Activated naive CD8-positive, alpha-beta T cell (primary cell): Measurements from ENCODE around the gene UPF3A.
"Not testable (repeated sequence)": the region's sequence is repeated elsewhere in the genome, so short reads cannot be mapped to it uniquely, and the experiment has no call there.

Experiments used
- H3K27ac Mint-ChIP-seq: one replicate; pipeline ENCODE4 v1.8.0; 2021; ENCODE audit warnings: mixed read lengths
- H3K27me3 Mint-ChIP-seq: one replicate; pipeline ENCODE4 v1.8.0; 2021; ENCODE audit warnings: mixed read lengths
- H3K36me3 Mint-ChIP-seq: one replicate; pipeline ENCODE4 v1.8.0; 2021; ENCODE audit warnings: mixed read lengths
- H3K4me1 Mint-ChIP-seq: one replicate; pipeline ENCODE4 v1.8.0; 2021; ENCODE audit warnings: low read depth, mixed read lengths
- H3K4me3 Mint-ChIP-seq: one replicate; pipeline ENCODE4 v1.8.0; 2021; ENCODE audit warnings: mild to moderate bottlenecking, mixed read lengths
- H3K9me3 Mint-ChIP-seq: one replicate; pipeline ENCODE4 v1.8.0; 2021; ENCODE audit warnings: low read depth, mixed read lengths

Gene UPF3A, protein sequence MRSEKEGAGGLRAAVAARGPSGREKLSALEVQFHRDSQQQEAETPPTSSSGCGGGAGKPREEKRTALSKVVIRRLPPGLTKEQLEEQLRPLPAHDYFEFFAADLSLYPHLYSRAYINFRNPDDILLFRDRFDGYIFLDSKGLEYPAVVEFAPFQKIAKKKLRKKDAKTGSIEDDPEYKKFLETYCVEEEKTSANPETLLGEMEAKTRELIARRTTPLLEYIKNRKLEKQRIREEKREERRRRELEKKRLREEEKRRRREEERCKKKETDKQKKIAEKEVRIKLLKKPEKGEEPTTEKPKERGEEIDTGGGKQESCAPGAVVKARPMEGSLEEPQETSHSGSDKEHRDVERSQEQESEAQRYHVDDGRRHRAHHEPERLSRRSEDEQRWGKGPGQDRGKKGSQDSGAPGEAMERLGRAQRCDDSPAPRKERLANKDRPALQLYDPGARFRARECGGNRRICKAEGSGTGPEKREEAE

DNA sequence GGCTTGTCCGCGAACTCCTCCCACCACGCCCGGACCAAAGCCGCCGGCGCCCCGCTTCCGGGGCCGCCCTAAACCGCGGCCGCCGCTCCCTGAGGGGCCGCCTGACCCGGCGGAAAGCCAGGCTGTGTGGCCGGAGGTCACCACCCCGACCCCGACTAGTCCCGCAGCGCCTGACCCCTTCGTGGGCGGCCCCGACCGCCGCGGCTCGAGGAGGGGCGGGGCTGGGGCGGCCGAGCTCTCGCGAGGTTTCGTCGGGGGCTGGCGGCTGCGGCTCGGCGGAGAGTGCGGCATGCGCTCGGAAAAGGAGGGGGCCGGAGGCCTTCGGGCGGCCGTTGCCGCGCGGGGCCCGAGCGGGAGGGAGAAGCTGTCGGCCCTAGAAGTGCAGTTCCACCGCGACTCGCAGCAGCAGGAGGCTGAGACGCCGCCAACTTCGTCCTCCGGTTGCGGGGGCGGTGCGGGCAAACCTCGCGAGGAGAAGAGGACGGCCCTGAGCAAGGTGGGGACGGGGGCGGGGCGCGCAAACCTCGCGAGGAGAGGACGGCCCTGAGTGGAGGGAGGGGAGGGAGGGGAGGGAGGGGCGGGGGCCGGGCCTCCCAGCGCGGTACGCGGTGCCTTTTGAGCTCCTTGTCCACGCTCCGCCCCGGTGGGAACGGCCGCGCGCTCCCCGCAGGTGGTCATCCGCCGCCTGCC lies at the start of gene UPF3A:
TSS of gene UPF3A (plus strand) at position 251 of the 690 bp plus-strand sequence. CDS start at position 290, 39 bp downstream.
- Mint-ChIP-seq H3K9me3 (no peaks in the 10 kb centered on the region), H3K4me3 (peak within 1 kb of the TSS; percentile 92), H3K36me3 (peaks cover 9% of the 10 kb centered on the region), H3K27ac (peak within 1 kb of the TSS; percentile 91), H3K27me3 (no peaks in the 10 kb centered on the region), H3K4me1 (peaks cover 46% of the 10 kb centered on the region)

DNA sequence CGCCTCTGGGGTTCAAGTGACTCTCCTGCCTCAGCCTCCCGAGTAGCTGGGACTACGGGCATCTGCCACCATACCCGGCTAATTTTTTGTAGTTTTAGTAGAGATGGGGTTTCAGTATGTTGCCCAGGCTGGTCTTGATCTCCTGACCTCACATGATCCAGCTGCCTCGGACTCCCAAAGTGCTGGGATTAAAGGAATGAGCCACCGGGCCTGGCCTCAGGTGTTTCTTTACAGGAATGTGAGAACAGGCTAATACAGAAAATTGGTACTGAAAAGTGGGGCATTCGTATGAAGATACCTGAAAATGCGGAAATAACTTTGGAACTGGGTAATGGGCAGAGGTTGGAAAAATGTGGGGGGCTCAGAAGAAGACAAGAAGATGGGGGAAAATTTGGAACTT lies 49.5 kb upstream of the UPF3A start:
- H3K4me3 Mint-ChIP-seq: no peak overlapping the region

DNA sequence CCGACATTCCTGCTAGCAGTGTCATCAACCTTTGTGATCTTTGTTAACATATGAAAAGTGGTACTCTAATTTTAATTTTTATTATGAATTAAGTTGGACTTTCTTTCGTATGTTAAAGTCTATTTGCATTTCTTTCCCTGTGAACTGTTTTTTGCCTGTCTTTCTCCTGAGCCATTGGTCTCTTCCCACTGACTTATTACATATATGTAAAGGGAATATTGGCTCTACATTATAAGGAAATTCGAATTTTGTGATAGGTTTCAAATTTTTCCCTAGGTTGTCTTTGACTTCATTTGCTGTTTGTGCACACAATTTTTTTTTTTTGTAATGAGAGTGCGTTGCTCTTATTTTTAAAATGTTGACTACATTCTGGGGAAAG lies 47.1 kb upstream of the UPF3A start:
- no peaks in the 10 kb centered on the region for H3K9me3 Mint-ChIP-seq
- H3K4me3 Mint-ChIP-seq: peak overlapping the region; percentile 95
- H3K36me3 Mint-ChIP-seq: peaks cover 8% of the 10 kb centered on the region
- peak overlapping the region; percentile 59 for H3K27ac Mint-ChIP-seq
- H3K4me1 Mint-ChIP-seq: peaks cover 31% of the 10 kb centered on the region
- H3K27me3 Mint-ChIP-seq: peaks cover 2% of the 10 kb centered on the region

More for the DNA sequence above, 49.5 kb upstream of the UPF3A start:
- Mint-ChIP-seq H3K27ac (peak overlapping the region; percentile 10), H3K27me3 (peaks cover 2% of the 10 kb centered on the region), H3K4me1 (peaks cover 33% of the 10 kb centered on the region), H3K9me3 (no peaks in the 10 kb centered on the region), H3K36me3 (peaks cover 2% of the 10 kb centered on the region)

DNA sequence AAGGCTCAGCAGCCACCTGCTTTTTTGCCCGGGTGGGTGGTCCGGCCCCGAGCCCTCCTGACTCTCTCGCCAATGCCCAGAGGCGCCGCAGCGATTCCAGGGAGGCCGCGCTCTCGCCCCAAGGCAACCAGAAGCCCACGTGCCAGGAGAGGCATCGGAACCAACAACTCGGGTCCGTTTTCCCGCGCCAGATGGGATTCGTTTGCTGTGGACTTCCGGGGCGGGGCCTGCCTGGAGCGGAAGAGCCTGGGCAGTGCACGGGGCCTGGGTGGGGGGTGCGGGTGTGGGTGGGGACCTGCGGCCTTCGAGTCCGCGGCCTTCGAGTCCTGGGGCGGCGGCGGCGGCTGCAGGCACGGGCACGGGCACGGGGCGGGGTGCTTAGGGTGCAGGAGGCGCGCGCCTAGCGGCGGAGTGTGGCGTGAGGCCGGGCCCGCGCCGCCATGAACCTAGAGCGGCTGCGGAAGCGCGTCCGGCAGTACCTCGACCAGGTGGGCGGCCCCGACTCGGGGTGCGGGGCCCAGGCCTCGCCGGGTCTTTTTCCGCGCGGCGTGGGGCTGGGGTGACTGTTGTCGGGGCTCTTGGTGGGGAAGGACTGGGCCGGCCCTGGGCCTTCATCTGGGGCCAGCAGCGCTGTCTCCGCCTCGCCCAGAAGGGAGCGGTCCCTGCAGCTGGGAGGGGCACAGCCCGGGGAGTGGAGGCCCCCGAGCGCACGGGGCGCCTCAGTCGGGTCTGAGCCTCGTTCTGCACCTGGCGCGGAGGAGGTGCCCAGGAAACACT lies 46.6 kb upstream of the UPF3A start, which contains the start of gene CDC16:
TSS of gene CDC16 (plus strand) at position 253 of the 777 bp plus-strand sequence. CDS start at position 441, 188 bp downstream.
- Mint-ChIP-seq H3K4me1 (peaks cover 33% of the 10 kb centered on the region), H3K9me3 (no peaks in the 10 kb centered on the region), H3K27me3 (peaks cover 2% of the 10 kb centered on the region), H3K27ac (peak within 1 kb of the TSS; percentile 74), H3K4me3 (peak within 1 kb of the TSS; percentile 95), H3K36me3 (peaks cover 11% of the 10 kb centered on the region)

DNA sequence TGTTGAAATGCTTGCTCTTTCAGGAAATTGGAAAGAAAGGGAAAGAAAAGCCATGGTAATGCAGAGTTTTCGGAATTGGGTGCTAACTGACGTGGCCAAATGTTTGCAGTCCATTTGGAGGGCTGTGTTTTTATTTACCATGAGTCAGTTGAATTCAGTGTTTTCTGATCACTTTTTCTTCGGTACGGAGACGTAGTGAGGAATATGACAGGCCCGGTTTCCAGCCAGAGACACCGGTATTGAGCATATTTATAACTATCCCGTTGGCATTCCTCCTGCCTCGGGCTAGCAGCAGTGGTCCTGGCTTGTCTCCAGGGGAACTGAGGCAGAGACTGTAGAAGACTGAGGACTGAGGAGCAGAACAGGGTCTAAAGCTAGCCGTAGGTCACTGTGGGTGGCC lies 45.7 kb upstream of the UPF3A start:
- Mint-ChIP-seq H3K27me3 (no peaks in the 10 kb centered on the region), H3K36me3 (peaks cover 11% of the 10 kb centered on the region), H3K9me3 (no peaks in the 10 kb centered on the region), H3K4me3 (peak overlapping the region; percentile 95), H3K27ac (peak overlapping the region; percentile 74), H3K4me1 (peaks cover 28% of the 10 kb centered on the region)

DNA sequence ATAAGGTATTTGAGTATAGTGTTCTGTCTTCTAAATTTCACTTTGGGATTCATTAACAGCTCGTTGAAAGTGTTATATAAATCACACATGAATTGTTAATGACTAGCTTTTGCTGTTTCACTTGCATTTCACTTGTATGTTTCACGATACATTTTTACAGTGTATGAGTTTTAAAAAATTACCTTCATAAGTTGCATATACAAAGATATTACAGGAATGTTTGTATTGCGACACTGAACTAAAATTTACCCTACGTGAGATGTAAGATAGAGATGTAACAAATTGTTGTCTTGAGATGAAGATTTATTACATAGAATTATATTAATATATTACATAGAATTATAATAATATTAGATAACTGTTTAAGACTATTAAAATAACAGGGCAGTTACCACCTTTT lies 45.2 kb upstream of the UPF3A start:
- H3K36me3 Mint-ChIP-seq: peaks cover 11% of the 10 kb centered on the region
- peak overlapping the region; percentile 76 for H3K27ac Mint-ChIP-seq
- peaks cover 28% of the 10 kb centered on the region for H3K4me1 Mint-ChIP-seq

DNA sequence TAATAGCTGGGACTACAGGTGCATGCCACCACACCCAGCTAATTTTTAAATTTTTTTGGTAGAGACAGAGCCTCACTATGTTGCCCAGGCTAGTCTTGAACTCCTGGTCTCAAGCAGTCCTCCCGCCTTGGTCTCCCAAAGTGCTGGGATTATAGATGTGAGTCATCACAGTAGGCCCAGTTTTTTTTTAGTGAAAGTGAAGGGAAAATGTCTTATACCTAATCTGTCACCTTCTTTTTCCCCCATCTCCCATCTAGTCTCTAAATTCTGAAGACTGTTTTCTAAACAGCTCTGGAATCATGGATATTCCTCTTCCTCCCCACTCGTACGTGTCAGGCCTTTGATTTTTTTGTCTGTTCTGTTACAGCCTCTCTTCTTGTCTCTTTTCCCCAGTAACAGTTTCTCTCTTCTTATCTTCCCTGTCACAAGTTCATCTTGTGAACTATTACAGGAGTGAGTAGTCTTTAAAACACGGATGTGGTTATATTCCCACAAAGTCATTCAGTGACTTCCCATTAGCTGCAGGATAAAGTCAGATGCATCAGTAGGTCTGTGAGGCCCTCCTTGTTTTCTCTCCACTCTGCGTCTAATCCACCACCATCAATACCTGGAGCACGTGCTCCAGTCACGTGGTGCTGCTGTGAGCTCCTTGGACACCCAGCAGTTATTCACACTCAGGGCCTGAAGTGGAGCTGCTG lies 43.8 kb upstream of the UPF3A start:
- peak overlapping the region; percentile 64 for H3K27ac Mint-ChIP-seq
- peak overlapping the region; percentile 61 for H3K4me3 Mint-ChIP-seq
- no peaks in the 10 kb centered on the region for H3K27me3 Mint-ChIP-seq
- no peaks in the 10 kb centered on the region for H3K9me3 Mint-ChIP-seq
- peaks cover 34% of the 10 kb centered on the region for H3K4me1 Mint-ChIP-seq
- H3K36me3 Mint-ChIP-seq: peaks cover 13% of the 10 kb centered on the region

More for the DNA sequence above, 45.2 kb upstream of the UPF3A start:
- Mint-ChIP-seq H3K4me3 (peak overlapping the region; percentile 95), H3K27me3 (no peaks in the 10 kb centered on the region), H3K9me3 (no peaks in the 10 kb centered on the region)

DNA sequence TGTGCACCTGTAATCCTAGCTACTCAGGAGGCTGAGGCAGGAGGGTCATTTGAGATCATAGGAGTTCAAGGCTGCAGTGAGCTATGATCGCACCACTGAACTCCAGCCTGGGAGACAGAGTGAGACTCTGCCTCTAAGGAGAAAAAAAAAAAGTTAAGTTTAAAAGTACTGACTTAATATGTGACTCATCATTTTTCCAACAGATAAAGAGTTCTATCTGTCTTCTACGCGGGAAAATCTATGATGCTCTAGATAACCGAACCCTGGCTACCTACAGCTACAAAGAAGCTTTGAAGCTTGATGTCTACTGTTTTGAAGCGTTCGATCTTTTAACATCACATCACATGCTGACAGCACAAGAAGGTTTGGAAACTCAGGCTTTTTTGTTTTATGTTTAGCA lies 39.5 kb upstream of the UPF3A start:
- Mint-ChIP-seq H3K4me1 (peaks cover 19% of the 10 kb centered on the region), H3K27me3 (no peaks in the 10 kb centered on the region), H3K36me3 (peaks cover 21% of the 10 kb centered on the region), H3K9me3 (no peaks in the 10 kb centered on the region), H3K4me3 (no peak overlapping the region), H3K27ac (no peak overlapping the region)

DNA sequence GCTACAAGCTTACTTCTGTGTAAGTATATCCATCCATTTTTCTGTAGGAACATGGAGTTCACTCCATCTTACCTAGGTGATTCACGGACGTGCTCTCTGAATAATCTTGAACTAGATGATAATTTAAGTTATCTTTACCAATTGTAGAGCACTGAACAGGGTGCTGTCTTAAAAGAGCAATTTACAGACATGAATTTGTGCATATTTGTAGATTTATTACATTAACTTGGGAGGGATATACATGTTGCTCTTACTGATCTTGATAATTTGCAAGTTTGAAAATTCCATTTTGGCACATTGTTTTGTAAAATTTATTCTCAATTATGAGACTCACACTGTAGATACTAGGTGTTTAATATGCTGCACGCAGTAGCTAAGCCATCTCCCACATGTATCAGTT lies 37.4 kb upstream of the UPF3A start:
- Mint-ChIP-seq H3K27ac (no peak overlapping the region), H3K36me3 (peaks cover 17% of the 10 kb centered on the region), H3K27me3 (no peaks in the 10 kb centered on the region), H3K4me1 (peaks cover 11% of the 10 kb centered on the region), H3K9me3 (no peaks in the 10 kb centered on the region), H3K4me3 (no peak overlapping the region)

DNA sequence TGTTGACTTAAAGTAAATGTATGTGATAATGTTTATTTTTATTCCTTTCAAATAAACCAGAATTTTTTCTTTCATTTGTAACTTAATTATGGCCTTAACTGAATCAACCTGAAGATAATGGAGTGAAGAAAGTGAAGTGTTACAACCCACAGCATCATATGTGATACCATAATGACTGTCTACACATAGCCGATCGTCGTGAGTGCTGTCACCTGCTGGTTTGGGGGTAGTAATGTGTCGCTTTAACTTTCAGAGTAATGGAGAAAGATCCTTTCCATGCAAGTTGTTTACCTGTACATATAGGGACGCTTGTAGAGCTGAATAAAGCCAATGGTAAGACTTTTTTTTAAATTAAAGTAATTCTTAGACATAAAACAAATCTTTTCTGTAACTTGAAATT lies 36.8 kb upstream of the UPF3A start:
- Mint-ChIP-seq H3K27me3 (no peaks in the 10 kb centered on the region), H3K27ac (no peak overlapping the region), H3K4me1 (peaks cover 10% of the 10 kb centered on the region), H3K9me3 (no peaks in the 10 kb centered on the region), H3K36me3 (peaks cover 15% of the 10 kb centered on the region), H3K4me3 (no peak overlapping the region)

DNA sequence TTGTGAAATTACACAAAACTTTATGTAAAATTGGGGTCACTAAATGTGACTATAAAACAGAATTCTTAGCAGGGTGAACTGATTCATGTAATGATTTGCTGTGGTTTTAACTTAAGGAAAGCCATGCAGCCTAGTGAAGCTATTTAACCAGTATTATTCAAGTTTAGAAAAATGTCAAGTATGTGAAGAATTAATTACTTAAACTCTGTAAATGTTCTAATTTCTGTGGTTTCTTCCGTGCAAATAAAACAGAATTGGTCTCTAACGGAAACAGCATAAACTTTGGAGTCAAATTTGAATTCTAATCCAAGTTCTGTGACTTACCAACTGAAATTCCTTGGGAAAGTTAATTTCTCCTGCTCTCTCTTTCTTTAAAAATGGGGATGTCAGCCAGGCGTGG lies 33.4 kb upstream of the UPF3A start:
- no peaks in the 10 kb centered on the region for H3K27me3 Mint-ChIP-seq
- H3K36me3 Mint-ChIP-seq: peaks cover 12% of the 10 kb centered on the region
- H3K4me3 Mint-ChIP-seq: no peak overlapping the region
- no peak overlapping the region for H3K27ac Mint-ChIP-seq
- H3K4me1 Mint-ChIP-seq: peaks cover 4% of the 10 kb centered on the region
- no peaks in the 10 kb centered on the region for H3K9me3 Mint-ChIP-seq

DNA sequence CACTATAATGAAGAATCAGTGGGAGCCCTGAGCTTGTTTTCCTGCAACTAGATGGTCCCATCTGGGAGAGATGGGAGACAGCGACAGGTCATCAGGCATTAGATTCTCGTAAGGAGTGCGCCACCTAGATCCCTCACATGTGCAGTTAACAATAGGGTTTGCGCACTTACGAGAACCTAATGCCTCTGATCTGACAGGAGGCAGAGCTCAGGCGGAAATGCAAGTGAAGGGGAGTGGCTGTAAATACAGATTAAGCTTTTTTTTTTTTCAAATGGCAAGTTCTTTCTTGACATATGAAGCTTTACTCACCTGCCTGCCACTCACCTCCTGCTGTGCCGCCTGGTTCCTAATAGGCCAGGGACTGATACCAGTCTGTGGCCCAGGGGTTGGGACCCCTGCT lies 32.3 kb upstream of the UPF3A start:
- H3K9me3 Mint-ChIP-seq: no peaks in the 10 kb centered on the region
- H3K4me1 Mint-ChIP-seq: peaks cover 2% of the 10 kb centered on the region
- no peak overlapping the region for H3K4me3 Mint-ChIP-seq
- H3K27me3 Mint-ChIP-seq: no peaks in the 10 kb centered on the region
- H3K36me3 Mint-ChIP-seq: peaks cover 9% of the 10 kb centered on the region
- no peak overlapping the region for H3K27ac Mint-ChIP-seq

DNA sequence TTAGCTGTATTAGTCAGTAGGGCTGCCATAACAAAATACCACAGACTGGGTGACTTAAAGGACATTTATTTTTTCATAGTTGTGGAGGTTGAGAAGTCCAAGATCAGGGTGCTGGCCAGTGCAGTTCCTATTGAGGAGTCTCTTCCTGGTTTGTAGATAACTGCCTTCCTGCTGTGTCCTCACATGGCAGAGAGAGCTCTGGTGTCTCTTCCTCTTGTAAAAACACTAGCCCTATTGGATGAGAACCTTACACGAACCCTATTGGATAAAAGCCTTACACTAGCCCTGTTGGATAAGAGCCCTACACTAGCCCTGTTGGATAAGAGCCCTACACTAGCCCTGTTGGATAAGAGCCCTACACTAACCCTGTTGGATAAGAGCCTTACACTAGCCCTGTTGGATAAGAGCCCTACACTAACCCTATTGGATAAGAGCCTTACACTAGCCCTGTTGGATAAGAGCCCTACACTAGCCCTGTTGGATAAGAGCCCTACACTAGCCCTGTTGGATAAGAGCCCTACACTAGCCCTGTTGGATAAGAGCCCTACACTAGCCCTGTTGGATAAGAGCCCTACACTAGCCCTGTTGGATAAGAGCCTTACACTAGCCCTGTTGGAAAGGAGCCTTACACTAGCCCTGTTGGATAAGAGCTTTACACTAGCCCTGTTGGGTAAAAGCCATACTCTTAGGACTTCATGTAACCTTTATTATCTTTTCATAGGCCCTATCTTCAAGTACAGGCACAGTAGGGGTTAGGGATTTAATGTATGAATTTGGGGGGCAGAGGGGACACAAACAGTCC lies 29.6 kb upstream of the UPF3A start:
- not testable (repeated sequence) for H3K27me3 Mint-ChIP-seq, H3K4me3 Mint-ChIP-seq, H3K4me1 Mint-ChIP-seq, H3K27ac Mint-ChIP-seq, H3K36me3 Mint-ChIP-seq, H3K9me3 Mint-ChIP-seq

DNA sequence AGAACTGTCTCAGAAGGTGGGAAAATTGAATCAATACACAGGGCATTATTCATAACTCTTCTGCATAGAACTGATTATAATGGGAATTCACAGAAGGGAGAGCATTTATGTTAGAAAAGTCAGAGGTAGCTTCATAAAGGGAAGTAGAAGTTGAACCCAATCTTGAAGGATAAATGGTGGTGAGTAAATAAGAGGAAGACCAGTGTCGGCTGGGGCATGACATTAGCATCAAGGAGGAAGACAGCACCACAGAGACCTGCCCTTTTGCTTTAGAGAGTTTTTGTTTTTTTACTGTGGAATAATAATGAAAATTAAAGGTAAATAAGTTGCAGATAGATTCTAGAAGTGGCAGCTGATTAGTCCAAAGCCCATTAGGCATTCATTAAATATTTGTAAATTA lies 24.9 kb upstream of the UPF3A start:
- H3K27me3 Mint-ChIP-seq: no peaks in the 10 kb centered on the region
- no peak overlapping the region for H3K27ac Mint-ChIP-seq
- peaks cover 12% of the 10 kb centered on the region for H3K36me3 Mint-ChIP-seq
- no peaks in the 10 kb centered on the region for H3K9me3 Mint-ChIP-seq
- no peak overlapping the region for H3K4me3 Mint-ChIP-seq
- H3K4me1 Mint-ChIP-seq: no peaks in the 10 kb centered on the region
